GM18867 (cell line): Measurements from ENCODE around the gene PAK5.

Experiments used
- ATAC-seq: cut with Tn5 transposase; IDR thresholded peaks from one replicate; pipeline ENCODE4 v1.9.1; 2021; ENCODE audit warnings: mild to moderate bottlenecking, moderate library complexity; ENCODE audit not compliant: unreplicated experiment

PAK5 gene

GRCh38 chr20:9503526-9504245 lies 335.2 kb downstream of the PAK5 start:
- no peak for ATAC-seq

- ATAC-seq: no peak
Measured at GRCh38 chr20:9501473-9501872, 337.4 kb downstream of the PAK5 start.

- ATAC-seq: peak; percentile 76
Measured at GRCh38 chr20:9500121-9500520, 338.8 kb downstream of the PAK5 start.

GRCh38 chr20:9499126-9499899 lies 339.6 kb downstream of the PAK5 start:
- ATAC-seq: no peak

- no peak for ATAC-seq
Measured at GRCh38 chr20:9498322-9498721, 340.6 kb downstream of the PAK5 start.

- ATAC-seq: no peak
Measured at GRCh38 chr20:9496155-9496554, 342.7 kb downstream of the PAK5 start.

GRCh38 chr20:9495701-9496100 lies 343.2 kb downstream of the PAK5 start:
- ATAC-seq: no peak

GRCh38 chr20:9493803-9494202 lies 345.1 kb downstream of the PAK5 start:
- ATAC-seq: no peak

- no peak for ATAC-seq
Measured at GRCh38 chr20:9492067-9492466, 346.8 kb downstream of the PAK5 start.

GRCh38 chr20:9491324-9491723 lies 347.6 kb downstream of the PAK5 start:
- ATAC-seq: no peak

- ATAC-seq: no peak
Measured at GRCh38 chr20:9490631-9491030, 348.2 kb downstream of the PAK5 start.

- ATAC-seq: no peak
Measured at GRCh38 chr20:9490161-9490560, 348.7 kb downstream of the PAK5 start.

GRCh38 chr20:9488063-9488462 lies 350.8 kb downstream of the PAK5 start:
- no peak for ATAC-seq
